ENCODE measurements around the gene GYG2. TPM values are rescaled to one million over a fixed set of nuclear protein-coding genes. Genes with fewer than 3 reads are reported as not detected.

GYG2 gene
- total RNA-seq, 1 experiment from 2014 or later = not detected

DNA sequence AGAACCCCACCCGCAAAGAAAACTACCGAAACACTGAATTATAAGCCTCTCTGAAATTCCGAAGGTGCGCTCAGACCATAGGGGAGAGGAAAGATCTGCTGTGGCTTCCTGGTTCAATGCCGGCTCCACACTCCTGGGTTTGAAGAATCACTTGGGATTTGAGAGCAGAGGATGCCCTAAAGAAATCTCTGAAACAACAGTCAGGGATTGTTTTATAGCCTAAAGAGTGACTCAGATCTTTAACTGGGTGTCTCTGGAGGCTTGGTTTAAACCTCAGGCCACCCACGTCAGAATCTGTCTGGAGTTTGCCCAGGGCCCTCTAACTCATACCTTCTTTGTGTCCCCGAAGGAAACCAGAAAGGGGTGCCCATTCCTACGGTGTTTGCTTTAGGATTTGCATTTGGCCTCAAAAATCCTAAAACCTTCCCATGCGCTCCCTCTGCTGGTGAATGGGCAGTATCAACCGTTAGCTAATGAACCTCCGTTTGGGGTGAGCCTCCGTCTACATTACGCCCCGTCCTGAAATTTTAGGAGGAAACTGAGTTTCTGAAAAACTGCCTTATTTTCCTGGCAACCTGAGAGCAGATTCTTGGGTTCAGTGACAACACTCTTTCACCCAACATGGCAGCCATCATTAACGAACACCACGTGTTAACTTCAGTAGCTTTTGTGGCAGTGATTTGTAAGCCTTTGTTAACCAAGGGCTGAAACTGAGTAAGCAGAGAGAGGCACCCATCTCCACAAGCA lies 16.4 kb upstream of the GYG2 start:
- peak; percentile 42 for DNase-seq (ENCODE audit: low read depth)

DNA sequence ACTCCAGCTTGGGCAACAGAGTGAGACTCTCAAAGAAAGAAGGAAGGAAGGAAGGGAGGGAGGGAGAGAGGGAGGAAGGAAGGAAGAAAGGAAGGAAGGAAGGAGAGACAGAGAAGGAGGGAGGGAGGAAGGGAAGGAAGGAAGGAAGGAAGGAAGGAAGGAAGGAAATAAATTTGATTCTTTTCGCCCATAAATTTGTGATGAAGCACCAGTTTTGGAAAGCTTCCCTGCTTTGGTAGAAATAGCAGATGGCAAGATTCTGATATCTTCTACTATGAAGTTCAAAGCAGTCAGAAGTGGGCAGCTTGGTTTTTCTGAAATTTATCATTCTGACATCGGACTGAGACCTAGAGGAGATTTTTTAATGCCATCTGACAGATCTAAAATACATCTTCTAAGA lies 11.7 kb upstream of the GYG2 start:
- DNase-seq (ENCODE audit: low read depth) = no peak

DNA sequence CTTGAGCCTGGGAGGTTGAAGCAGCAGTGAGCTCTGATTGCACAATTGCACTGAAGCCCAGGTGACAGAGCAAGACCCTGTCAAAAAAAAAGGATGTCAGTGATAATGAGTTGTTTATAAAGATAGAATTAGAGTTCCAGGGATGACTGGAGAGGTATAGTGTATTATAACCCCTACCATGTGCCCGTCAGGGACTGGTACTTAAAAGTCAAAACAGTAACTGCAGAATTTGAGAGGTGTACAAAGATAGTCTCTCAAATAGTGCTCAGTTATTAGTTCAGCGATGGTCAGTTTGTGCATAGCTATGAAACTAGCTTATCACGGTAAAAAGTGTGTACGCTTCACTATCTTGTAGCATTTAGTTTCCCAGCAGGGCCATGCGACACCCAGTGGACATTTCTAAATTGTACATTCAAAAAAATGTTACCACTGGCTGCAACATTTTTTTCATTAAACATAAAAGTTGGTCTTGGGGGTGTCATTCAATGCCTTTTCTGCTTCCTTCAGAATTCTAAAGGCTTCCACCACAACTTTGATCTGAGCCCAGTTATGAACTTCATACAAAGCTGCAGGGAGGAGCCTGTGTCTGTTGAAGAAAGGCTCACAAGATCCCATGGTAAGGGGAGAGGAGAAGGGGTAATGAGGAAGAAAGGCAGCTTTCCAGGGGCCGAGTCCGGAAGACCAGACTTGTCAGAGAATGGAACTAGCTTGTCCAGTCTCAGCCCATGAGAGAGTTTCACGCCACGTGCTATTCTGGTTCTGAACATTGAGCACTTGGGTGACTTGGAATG lies 9.2 kb upstream of the GYG2 start:
- peak; percentile 9 for DNase-seq (ENCODE audit: low read depth)

DNA sequence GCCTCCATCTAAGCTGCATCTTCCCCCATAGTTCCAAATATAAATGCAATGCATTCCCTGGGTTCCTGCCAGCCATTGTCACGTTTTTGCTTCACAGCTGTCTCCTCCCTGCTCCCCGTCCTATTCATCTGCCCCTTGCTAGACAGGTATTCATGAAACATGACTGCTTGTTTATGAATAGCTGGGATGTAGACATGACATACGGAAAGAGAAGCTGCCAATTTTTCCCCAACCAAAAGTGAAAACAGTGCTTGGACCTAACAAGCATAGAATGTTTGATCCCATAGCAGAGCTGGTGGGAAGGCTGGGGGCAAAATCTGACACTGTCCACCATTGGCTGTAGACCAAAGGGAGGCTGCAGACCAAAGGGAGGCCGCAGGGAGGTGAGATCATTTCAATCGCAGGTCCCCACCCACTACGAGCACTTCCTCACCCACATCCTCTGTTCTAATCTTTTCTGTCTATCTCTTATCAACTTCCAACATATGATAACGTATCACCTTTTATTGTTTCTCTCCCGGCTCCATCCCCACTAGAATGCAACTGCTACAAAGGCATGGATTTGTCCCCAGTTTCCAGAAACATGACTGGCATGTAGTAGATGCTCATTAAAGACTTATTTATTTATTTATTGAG lies 8.5 kb upstream of the GYG2 start:
- DNase-seq (ENCODE audit: low read depth) = no peak

DNA sequence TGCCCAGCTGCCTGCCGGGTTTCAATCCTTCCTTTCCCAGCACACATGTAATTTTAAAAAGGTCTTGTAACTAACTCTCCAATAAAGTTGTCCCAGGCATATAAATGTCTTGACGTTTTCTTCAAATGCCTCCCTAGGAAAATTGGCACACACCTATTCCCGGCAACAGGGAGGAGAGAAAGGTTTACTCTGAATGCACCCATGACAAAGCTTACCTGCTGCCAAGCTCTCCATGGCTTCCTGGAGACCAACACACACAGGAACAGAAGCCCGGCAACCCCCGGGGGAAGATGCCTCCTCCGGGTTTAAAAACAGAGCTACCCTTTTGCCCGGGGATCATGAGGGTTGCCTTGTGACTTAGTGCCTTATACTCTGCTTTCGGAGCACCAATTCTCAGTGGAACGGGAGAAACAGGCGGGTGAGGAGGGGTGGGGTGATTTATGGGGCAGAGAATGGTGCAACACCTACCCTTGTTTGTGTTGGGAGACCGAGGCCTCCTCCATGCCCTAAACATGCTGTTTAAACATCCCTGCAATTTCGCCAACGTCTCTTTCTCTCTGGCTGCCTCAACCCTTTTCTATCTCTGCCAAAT lies 4.8 kb upstream of the GYG2 start:
- no peak for DNase-seq (ENCODE audit: low read depth)

DNA sequence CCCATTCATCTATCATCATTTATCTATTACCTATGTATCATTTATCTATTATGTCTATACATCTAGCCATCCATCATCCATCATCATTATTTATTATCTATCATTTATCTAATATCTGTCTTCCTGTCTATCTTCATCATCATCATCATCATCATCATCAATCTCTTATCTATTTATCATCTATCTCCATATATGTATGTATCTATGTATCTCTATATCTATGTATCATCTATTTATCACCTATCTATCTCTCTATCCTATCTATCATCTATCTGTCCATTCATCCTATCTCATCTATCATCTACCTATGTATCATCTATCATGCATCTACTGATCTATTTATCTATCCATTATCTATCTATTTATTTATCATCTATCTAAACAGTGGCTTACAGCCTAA lies 3.8 kb upstream of the GYG2 start:
- no peak for DNase-seq (ENCODE audit: low read depth)

DNA sequence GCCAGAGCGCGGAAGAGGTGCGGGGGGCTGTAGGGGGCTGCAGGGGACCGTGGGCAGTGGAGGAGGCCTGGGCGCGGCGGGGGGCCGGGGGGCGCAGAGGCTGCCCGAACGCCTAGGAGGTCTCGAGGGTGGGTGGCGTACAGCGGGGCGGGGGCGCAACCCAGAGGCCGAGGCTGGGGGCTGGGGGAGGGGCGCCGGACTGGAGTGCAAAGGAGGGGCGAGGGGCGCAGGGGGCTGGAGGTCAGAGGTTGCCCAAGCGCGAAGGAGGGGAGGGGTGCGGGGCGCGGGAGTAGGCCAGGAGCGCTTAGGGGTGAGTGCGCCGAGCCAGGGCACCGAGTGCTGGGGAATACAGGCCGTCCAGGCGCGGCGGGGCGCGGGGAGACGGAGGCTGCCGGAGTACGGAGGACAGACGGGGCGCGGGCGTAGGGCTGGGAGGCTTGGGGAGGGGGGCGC lies 255 bp downstream of the GYG2 start:
- DNase-seq (ENCODE audit: low read depth) = no peak

DNA sequence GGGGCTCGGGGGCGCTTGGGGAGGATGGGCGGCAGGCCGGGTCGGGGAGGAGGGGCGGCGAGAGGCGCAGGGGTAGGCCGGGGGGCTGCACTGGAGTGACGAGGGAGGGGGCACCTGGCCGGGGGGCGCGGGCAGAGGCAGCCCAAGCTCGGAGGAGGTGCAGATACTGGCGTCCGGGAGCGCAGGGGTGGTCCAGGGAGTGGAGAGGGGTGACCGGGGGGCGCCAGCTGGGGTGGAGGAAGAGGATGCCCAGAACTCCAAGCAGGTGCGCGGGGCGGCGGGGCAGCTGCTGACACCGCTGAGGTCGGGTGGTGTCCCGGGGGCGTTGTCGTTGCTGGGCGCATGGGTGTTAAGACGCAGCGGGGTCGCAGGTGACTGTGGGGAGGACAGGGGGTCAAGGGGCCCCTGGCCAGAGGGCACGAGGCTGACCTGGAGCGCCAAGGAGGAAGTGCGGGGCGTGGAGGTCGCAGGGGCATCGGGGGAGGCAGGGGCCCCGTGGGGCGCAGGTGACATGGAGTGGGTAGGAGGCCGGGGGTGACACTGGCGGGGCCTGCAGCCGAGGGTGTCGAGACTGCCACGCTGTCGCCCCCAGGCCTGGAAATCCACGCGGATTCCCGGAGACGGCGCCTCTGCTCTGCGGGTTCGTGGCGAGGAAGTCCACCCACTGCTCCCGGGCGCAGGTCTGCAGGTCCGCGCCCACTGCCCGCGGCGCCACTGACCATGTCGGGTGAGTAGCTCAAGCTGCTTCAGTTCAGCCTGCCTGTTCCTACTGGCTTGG lies 928 bp downstream of the GYG2 start:
- no peak for DNase-seq (ENCODE audit: low read depth)

DNA sequence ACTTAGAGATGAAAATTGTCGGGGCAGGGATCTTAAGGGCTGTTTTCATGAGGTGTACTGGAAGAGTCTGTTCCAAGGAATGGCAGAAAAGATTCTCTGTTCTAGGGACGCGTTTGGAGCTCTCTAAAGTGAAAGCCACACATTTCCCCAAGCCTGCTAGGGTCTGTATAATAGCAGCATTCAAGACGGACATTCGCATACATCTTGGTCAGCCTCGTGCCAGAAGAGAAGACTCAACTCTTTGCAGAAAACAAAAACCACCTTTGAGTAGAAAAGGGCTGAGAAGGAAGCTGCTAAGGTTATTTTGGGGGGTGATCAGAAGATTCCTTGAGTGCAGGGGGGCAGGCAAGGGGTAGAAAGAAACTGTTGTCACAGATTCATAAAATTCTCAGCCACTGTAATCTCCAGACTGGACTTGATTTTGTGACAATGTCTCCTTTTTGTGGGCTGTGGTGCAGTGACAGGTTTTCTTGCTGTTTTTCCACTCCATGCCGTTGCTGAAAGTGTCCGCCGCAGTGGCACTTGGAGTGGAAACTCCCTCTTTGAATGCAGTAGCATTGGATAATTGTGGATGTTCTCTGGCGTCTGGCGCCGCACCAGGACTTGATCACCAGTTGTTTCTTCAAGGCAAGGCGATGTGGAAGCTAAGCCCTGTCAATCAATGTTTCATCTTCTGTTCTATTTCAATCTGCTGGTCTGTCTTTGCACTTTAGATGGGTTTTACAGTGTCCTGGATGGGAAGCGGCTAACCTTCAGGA lies 2.9 kb downstream of the GYG2 start:
- no peak for DNase-seq (ENCODE audit: low read depth)

DNA sequence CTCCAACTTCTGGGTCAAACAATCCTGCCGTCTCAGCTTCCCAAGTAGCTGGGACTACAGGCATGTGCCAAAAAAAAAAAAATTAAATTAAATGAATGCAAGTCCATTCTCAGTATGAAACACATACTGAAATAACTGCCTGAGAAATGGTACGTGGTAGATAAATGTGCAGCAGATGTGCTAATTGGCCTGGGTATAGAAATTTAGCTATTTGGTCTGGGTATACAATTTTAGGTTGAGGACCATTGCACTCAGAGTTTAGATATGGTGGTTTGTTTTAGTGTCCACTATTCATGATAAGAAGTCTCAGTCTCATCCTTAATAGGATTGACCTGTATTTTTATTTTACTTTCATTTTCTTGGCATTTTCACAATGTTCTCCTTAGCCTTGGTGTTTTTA lies 9.2 kb downstream of the GYG2 start:
- DNase-seq (ENCODE audit: low read depth) = no peak

DNA sequence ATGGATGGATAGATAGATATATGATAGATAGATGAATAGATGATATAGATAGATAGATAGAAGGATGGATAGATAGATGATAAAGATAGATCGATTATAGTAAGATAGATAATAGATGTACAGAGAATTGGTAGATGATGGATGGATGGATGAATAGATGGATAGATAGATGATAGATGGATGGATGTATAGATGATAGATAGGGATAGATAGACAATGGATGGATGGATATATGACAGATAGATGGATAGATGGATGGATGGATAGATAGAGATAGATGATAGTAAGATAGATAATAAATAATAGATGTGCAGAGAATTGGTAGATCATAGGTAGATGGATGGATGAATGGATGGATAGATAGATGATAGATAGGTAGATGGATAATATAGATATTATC lies 12.2 kb downstream of the GYG2 start:
- no peak for DNase-seq (ENCODE audit: low read depth)

DNA sequence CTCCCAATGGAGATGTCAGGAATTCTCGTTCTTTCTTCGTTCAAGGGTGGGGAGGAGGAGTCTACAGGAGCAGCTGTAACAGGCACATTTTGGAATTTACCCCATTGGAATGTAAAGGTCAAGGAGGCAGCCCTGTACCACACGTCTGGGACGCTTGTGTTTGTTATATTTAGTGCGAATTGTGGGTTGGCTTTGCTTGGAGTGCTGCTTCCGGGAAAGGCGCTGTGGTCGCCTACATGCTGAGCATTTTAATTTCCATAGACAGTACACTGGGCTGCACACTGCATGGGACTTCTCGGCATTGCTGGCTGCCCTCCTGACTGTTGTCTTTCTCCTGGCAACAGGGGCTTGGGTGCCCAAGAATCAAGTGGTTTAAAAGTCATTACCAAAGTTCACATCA lies 12.8 kb downstream of the GYG2 start:
- no peak for DNase-seq (ENCODE audit: low read depth)

DNA sequence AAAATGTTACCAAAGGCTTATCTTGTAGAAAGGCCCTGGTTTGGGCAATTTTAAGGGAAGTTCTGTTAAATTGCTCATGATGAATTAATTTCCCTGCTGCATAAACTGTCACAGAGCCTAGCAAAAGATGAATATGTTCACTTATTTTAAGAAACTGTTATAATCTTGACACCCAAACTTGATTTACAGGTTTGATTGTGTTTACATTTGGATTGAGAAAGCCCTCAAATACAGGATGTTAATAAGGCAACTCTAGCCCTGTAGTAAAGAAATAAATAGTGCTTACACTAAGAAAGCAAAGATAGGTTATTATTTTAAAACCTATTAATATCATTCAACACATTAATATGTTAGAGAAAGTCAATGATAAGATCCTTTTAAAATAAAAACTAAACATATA lies 18.3 kb downstream of the GYG2 start:
- no peak for DNase-seq (ENCODE audit: low read depth)

DNA sequence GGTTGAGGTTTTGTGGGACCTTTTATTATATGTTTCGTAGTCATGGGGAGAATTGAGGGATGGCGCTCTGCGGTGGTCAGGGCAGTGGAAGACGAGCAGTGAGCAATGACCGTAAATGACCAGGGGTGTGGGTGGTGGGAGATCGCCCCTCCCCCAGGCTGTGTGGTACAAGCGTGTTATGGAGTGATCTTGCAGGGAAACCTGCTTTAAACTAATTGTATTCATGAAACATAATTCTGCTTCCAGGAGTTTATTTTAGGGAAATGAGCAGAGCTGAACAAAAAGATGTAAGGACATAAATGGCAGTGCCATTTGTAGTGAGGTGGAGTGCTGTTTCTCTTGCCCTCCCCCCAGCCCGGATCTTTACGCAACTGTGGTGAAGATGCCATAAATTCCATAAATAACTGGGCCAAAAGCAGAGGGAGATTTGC lies 20.2 kb downstream of the GYG2 start:
- DNase-seq (ENCODE audit: low read depth) = peak; percentile 44

DNA sequence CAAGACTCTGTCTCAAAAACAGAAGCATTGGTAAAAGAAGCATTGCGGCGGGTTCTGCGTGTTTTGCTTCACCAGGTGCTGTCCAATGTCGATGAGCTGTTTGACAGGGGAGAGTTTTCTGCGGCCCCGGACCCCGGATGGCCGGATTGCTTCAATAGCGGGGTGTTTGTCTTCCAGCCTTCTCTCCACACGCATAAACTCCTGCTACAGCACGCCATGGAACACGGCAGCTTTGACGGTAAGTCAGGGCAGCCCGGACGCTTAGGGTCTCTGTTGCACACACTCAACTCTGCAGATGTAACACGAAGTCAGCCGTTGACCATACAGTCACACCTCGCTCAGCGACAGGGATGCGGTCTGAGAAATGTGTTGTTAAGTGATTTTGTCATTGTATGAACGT lies 26.2 kb downstream of the GYG2 start:
- DNase-seq (ENCODE audit: low read depth) = no peak

DNA sequence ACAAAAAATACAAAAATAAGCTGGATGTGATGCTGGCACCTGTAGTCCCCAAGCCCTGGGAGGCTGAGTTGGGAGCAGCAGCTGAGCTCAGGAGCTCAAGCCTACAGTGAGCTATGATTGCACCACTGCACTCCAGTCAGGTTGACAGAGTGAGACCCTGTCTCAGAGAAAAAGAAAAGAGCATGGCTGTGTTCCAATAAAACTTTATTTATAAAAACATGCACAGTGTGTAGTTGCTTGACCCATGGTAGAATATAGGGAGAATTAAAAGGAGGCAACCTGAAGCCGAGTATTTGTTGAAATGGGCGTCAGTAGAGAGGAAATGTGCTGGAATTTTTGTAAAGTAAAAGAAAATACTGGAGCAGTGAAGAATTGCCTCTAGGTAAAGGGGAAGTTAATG lies 27.0 kb downstream of the GYG2 start:
- no peak for DNase-seq (ENCODE audit: low read depth)

DNA sequence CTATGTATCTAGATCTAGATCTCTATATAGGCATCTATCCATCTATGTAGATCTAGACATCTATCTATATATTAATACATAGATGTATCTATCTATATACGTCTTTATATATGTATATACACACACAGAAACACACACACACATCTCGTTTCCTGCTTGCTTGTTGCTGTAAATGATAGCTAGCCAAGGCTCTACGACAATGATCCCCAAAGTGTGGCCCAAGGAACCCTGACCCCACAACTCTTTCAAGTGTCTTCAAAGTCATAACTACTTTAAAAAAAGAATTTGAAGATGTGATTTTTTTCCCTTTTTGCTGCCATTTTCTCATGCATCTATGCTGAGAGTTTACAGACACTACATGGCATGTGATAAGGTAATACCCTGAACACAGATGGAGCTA lies 28.8 kb downstream of the GYG2 start:
- DNase-seq (ENCODE audit: low read depth) = no peak

DNA sequence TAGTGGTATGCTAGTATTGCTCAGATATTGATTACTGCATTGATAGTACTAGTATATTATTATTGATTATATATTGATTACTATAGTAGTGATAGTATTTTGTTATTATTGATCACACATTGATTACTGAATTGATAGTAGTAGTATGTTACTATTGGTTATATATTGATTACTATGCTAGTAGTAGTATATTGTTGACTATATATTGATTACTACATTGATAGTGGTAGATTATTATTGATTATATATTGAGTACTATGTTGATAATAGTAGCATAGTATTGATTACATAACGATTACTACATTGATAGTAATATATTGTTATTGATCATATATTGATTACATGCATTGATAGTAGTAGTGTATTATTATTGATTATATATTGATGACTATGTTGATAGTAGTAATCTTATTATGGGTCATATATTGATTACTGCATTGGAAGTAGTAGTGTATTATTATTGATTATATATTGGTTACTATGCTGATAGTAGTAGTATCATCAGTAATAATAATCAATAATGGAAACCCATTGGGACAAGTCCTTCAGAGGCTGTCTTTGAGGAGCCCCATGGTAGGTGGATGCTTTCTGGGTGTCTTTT lies 30.6 kb downstream of the GYG2 start:
- DNase-seq (ENCODE audit: low read depth) = no peak

DNA sequence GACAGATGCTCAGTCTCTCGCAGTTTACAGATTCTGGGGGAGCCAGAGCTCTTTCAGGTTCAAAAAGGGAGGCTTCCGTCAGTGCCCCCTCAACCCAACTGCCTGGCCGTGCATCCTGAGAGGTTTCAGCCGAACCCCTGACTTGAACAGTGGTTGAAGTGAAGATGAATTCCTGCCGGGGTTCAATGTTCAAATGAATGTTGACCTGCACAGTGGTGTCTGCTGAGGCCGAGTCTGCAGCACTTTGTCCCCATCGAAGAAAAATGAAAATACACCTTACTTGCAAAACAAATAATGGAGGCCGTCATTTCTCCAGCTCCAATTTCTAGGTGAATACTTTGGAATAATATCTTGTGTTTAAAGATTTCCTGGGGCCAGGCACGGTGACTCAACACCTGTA lies 33.7 kb downstream of the GYG2 start:
- DNase-seq (ENCODE audit: low read depth) = no peak

DNA sequence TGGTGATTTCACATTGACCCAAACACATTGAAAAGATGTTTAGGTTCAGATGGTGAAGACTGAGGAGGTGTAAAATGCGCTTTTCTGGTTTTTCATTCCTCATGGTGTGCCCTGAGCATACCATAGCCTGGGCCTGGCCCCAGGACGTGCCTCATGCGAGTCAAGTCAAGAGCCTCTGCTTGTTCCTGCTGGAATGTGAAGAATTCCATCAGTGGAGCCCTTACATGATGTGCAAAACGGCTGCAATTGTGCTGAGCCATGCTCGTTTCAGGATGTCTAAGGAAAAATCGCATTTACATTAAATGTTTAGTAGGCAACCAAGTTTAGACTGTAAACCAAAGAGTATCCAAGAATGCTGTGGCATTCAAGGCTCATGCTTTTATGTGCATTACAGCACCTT lies 34.9 kb downstream of the GYG2 start:
- DNase-seq (ENCODE audit: low read depth) = no peak

DNA sequence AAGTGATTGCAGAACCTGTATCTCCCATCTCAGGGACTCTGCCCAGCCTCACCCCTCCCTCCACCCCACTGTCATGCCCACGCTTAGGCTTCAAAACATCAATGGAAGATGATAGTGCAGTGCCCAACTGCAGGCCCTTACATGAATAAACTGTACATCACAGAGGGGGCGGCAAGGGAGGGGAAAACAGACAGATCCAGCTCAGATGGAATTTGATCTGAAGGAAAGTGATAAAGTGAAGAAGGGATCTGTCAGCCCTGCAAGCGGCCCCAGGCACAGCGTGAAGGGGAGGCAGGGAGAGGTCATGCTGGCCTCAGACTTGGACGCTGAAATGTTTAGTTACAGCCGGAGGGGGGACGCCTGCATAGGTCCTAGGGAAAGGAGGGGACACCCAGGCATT lies 38.5 kb downstream of the GYG2 start:
- no peak for DNase-seq (ENCODE audit: low read depth)
